Measurements from ENCODE around the gene TNFAIP8L1.

Gene TNFAIP8L1

DNA sequence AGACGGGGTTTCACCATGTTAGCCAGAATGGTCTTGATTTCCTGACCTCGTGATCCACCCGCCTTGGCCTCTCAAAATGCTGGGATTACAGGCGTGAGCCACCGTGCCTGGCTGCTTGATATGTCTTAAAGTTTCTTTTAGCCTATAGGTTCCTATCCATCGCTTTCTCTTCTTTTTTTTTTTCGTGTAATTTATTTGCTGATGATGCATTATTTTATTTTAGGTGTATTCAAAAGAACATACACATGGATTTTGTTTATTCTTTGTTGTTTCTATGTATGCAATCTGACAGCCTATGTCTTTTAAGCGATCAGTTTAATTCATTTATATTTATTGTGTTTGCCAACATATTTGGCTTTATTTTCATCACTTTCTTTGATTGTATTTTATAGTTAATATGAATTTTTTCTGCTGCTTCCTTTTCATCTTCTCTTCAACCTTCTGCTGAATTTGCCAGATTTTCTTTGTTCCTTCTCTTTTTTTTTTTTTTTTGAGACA lies 26.0 kb upstream of the TNFAIP8L1 start:
- DNase-seq, result no peak

DNA sequence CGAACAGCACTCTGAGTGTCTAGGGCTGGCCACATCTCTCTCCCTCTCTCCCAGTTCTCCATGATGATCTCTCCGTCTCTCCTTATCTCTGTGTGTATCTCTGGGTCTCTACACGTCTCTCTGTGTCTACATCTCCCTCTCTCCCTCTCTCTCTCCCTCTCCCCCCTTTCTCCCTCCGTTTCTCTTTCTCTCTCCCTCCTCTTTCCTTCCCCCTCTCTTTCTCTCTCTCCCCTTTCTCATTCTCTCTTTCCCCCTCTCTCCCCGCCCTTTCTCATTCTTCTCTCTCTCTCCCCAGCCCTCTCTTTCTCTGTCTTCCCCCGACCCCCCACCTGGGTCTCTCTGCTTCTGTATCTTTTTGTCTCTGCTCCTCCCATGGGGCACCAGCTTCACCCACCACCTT lies 21.3 kb upstream of the TNFAIP8L1 start:
- no peak for DNase-seq

DNA sequence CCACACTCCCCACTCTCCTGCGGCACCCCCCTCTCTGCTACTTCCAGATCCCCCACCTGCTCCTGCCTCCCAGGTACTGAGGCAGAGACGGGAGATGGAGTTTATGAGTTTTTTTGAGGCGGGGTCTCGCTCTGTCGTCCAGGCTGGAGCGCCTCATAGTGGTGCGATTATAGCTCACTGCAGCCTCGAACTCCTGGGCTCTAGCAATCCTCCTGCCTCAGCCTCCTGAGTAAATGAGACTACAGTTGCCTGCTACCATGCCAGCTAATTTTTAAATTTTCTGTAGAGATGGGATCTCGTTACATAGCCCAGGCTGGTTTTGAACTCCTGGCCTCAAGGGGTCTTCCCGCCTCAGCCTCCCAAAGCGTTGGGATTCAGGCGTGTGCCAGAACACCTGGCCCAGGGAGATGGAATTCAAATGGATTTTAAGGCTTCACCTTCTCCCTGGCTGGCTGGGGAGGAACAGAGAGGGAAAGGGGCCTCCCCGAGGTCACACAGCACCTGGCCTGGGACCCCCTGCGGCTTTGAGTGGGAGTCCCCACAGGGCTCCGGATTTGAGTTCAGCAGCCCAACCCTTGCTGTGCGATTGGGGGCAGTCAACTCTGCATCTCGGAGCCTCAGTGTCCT lies 19.5 kb upstream of the TNFAIP8L1 start:
- DNase-seq, result no peak

DNA sequence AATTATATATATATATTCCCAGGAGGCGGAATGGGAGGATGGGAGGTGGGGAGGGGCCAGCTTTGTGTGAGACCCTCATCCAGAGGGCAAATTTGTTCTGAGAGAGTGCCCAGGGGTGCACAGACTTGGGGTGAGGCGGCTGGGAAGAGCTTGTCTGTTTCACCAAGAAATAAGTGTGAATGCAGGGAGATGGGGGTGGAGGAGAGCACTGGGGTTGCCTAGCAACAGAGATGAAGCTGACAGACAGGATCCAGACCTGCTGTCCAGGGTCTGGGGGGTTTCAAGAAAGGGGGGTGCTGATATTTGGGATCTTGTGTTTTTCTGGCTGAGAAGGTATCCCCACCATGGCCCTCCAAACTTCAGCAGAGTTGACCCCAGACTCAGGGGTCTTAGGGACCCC lies 18.6 kb upstream of the TNFAIP8L1 start:
- DNase-seq, result no peak

DNA sequence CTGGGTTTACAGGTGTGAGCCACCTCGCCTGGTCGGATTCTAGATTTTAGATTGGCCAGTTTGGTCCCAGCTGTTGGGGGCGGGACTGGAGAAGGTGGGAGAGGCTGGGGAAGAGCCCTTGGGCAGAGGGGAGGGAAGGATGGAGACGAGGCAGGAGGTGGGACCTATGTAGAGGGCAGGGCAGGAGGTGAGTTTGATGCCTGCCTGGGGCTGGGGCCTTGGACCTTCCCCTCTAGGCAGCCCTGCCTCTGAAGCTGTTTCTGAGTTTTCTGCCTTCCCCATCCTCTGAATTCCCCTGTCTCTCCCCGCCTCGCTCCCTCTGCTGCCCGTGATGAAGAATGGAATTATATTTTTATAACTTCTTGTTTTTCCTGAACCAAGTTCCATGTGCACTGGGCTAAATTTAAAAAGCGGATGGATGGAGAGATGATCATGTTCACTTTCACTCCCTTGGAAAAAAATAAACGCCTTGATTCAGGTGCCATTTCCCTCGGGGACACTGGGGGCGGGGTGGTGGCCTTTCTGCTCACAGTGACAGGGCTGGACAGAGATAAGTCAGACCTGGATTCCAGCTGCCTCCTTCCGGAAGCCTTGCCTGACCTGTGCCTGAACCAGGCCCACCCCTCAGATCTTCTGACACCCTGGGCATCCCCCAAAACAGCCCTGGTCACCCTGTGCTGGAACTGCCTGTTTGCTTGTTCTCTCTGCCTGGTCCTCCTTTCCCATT lies 16.5 kb upstream of the TNFAIP8L1 start:
- DNase-seq, result no peak

DNA sequence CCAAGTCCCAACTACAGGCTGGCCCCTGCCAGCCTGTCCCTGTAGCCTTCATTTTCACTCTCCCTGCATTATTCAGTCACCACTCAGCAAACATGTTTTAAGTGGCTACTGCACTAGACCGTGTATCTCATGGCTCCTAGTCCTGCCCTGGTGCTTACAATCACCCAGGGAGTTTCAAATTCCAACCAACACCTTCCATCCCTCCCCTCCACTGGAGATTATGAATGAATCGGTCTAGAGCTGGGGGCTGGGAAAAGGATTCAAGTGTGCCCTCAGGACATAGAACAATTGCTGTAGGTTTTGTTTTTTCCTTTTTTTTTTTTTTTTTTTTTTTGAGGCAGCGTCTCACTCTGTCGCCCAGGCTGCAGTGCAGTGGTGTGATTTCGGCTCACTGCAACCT lies 15.0 kb upstream of the TNFAIP8L1 start:
- DNase-seq, result no peak

DNA sequence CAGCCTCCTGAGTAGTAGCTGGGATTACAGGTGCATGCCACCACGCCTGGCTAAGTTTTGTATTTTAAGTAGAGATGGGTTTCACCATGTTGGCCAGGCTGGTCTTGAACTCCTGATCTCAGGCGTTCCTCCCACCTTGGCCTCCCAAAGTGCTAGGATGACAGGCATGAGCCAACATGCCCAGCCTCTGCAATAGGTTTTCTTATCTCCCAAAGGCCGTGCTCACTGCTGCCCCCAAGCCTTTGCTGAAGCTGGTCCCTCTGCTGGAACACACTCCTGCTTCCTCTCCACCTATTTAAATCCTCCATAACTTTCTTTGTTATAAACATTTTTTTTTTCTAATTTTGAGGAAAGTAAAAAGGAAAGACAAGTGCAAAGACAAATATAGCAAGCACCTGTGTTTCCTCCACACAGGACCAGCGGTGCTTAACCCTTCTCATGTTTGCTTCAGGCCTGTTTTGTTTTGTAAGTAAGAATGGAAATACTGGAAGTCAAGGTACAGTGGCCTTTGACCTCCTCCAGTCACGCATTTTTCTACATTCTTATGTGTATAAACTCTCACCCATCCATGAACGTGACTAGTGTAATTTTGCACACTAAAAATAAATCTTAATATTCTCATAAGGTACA lies 14.5 kb upstream of the TNFAIP8L1 start:
- no peak for DNase-seq

DNA sequence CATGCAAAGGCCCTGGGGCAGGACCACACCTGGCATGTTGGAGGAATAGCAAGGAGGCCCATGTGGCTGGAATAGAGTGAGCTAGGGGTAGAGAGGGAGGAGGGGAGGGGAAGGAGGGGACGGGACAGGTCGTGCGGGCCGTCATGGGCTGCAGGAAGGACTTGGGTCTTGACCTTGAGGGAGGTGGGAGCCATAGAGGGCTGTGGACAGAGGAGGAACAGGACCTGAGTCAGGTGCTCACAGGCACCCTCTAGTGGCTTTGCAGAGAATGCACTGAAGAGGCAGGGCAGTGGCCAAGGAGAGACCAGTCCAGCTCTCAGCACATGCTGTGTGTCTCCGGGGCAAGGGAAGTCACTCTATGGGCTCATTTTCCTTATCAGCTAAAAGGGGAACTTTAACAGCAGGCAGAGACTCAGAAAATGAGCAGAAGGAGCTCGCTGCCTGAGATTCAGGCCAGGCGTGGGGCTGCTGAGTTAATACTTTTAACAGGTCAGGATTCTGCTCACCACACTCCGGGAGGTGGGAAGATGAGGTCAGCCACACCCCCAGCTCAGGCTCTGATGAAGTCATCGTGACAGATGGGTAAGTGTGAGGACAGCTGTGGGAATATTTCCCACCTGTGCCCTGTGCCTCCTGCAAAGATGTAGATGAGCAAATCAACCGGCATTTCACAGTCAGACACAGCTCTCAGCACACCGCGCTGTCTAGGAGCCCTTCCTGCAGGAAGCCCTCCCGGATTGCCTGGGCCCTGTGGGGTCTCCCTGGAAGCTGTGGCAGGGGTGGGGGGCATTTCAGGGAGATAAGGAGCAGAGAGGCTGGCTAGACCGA lies 6.0 kb upstream of the TNFAIP8L1 start:
- DNase-seq, result peak; percentile 56 to 58

DNA sequence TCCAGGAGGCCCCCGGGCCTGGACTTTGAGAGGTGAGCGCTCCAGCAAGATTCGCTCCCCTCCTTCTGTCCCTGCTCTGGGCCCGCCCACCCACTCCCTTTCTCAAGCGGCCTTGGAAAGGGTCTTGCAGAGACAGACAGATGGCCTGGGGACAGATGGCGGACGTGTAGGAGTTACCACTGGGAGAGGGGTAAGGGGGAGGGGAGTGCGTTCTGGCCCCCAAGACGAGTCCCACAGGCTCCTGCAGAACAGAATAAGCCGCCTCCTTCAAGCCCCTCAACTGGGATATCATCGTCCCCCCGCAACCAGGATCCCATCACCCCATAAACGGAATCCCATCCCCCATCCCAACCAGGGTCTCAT lies 3.6 kb upstream of the TNFAIP8L1 start:
- no peak for DNase-seq

DNA sequence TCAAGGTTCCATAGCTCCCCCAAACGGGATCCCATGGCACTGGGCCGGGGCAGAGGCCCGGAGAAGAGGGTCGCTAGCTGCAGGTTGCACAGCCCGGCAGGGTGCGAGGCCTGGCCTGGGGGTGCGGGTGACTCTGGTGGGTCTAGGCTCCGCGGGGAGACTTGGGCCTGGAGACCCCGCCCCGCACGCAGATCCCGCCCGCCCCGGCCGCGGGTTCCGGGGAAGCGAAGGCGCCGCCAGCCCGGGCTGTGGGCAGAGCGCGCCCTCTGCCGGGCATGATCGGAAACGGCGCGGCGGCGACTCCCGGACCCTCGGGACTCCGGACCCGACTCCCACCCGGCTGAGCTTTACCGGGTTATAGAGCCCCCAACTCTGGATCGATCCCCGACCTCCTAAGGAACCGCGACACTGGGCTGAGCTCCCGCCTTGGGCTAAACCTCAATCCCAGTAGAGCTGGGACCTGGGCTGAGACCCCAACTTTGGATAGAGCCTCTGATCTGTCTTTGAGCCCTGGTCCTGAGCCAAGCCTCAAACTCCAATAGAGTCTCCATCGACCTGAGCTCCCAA lies 3.1 kb upstream of the TNFAIP8L1 start:
- DNase-seq, result peak; percentile 84 to 87

DNA sequence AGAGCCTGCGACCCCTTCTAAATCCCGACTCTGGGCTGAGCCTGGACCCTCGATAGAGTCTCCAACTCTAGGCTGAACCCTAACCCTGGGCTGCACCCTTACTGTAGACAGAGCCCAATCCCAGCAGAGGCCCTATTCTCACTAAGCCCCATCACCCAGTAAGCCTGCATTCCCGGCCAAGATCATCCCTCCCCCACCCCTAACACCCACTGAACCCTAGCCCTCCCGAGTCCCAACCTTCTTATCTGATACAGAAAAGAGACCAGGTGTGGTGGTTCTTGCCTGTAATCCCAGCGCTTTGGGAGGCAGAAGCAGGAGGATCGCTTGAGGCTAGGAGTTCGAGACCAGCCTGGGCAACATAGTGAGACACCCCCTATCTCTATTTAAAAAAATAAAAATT lies 2.6 kb upstream of the TNFAIP8L1 start:
- no peak for DNase-seq

DNA sequence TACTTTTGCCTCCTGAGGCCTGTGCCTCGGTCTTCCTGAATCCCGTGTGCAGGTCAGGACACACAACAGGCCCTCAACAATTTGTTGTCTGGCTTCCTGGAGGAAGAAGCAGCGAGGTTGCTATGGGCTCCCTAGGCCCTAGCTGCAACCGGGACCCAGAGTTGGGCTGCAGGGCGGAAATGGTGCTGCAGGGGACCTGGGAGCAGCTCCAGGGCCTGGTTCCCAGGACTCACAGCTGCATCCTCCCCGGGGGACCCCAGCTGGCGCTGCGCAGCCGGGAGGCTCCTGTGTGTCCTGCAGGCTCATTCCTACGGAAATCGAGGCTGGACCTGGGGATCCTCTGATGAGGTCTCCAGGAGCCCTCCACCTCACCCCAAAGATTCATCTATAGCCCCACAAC lies 999 bp upstream of the TNFAIP8L1 start:
- DNase-seq, result no peak

DNA sequence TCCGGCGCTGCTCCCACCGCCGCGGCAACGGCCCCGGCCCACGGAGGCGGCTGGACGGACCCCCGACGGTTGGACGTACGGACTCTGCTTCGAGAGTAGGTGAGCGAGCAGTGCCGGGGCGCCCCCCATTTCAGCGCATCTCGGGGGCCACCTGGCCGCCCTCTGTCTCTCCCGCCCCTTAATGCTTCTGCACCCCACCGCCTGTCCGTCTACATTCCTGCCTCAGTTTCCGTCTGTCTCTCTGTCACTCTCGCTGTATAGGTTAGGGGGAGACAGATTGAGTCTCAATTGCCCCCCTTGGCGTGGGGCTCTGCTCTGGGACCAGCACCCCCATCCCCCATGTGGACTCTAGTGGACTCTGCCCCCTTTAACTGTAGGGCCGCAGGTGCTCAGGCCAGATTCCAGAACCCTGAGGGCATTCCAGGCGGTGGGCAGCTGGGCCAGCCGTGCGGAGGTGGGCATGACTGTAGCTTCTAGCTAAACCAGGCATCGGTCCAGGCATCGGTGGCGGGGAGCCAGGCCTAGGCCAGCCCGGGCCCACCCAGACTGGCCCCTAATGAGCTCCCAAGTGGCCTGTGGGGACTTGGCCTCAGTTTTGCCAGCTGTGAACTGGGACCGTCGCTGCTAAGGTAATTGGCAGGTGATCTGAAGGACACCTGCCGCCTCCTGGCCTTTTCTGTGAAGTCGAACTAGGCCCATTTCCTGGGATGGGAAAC lies 373 bp downstream of the TNFAIP8L1 start:
- DNase-seq, result no peak

DNA sequence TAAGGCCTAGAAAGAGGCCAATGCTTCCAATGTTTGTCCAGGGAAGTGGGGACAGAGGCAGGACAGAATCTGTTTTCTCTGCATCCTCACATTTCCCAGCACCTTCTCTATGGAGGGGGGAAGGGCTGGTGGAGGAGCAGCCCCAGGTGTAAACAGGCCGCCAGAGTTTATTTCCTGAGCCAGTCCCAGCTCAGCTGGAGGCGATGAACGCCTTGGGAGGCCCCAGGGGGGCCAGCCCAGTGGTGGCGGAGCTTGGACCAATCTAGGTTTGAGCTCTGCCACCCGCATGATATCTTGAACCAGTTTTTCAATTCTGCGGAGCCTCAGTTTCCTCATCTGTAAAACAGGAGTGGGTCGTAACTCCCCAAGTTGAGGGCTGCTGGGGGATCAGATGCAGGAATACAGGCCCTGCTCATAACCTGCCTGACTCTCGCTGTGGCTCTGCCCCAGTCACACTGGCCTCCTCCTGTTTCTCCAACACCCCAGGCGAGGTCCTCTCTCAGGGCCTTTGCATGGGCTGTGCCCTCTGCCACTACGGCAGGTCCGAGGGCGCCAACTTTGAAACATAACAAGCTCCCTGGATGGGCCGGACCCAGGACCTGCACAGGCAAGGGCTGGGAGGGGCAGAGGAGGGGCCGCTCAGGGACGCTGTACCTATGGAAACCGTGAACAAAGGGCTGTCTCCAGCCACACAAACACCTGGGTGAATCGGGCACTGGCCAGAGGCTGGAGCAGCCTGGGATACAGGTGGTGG lies 1.1 kb downstream of the TNFAIP8L1 start:
- no peak for DNase-seq

DNA sequence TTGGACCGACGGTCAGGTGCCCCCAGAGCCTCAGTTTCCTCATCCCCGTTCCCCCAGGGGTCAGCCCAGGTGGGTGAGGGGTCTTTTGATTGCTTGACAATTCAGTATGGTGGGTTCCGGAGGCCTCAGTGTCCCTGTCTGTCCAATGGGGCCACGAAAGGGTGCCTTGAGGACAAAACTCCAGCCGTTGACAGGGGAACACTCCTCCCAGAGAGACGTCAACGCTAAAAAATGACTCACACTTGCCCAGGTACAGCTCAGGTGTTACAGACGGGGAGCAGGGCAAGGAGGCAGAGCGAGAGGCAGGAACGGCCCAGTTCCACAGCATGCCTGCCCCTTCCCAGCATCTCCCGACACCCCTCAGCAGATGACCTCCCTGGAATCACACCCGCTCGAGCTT lies 1.8 kb downstream of the TNFAIP8L1 start:
- DNase-seq, result no peak

DNA sequence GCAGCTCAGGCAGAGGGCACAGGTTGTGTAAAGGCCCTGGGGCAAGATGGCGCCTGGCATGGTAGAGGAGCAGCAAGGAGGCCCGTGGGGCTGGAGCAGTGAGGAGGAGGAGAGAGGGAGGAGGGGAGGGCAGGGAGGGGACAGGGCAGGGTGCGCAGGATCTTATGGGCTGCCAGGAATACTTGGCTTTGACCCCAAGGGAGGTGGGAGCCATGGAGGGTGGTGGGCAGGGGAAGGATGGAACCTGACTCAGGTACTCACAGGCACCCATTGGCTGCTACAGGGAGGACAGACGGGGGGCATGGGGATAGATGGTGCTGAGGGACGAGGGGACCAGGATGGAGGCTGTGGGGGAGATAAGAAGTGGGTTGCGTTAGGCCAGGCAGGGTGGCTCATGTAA lies 3.3 kb downstream of the TNFAIP8L1 start:
- no peak for DNase-seq

DNA sequence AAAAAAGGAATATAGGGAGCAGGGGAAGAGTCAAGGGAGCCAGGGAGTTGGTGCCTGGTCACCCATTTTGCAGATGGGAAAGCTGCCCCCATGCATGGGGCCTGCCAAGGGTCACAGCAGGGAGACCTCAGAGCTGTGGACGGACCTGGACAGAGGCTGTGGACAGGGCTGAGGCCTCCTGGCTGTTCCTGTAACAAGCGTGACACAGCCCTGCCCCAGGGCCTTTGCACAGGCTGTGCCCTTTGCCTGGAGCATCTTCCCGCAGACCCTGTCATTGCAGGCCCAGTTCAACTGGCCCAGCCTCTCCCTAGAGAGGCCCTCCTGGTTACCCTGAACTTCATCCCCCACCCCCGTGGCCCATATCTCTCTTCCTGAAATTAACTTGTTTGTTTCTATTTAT lies 6.4 kb downstream of the TNFAIP8L1 start:
- no peak for DNase-seq

DNA sequence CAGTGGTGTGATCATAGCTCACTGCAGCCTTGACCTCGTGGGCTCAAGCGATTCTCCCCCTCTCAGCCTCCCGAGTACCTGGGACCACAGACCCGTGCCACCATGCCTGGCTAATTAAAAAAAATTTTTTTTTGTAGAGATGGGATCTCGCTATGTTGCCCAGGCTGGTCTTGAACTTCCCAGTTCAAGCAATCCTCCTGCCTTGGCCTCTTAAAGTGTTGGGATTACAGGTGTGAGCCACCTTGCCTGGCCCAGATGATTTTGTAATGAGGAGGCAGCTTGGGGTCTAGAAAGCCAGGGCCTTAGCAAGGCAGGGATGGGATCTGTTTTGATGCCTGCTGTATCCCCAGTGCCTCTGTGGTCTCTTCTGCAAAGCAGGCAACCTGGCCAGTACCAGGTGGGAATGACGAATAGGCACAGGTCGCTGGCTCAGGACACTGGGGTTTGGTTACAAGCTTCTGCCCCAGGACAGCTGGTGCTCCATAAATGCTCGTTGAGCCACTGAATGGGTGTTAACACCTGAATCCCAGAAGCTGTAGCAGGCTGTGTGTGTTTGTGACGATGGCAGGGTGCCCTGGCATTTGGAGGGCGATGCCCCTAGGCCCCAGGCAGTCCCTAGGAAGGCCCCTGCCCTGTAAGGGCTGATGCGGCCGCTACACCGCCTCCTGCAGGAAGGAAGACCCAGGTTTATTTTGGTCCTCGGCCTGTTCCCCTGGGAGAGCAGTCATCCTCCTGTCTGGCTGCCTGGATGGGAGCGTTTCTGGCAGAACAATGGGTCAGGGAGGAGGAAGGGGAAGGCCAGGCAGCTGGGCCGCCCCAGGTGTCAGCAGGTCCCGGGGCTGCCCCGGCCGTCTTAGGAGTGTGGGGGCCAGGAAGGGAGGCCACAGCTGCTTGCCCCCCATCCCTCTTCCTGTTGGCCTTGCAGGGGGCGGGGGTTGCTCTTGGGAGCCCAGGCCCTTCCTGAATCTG lies 8.6 kb downstream of the TNFAIP8L1 start:
- no peak for DNase-seq

DNA sequence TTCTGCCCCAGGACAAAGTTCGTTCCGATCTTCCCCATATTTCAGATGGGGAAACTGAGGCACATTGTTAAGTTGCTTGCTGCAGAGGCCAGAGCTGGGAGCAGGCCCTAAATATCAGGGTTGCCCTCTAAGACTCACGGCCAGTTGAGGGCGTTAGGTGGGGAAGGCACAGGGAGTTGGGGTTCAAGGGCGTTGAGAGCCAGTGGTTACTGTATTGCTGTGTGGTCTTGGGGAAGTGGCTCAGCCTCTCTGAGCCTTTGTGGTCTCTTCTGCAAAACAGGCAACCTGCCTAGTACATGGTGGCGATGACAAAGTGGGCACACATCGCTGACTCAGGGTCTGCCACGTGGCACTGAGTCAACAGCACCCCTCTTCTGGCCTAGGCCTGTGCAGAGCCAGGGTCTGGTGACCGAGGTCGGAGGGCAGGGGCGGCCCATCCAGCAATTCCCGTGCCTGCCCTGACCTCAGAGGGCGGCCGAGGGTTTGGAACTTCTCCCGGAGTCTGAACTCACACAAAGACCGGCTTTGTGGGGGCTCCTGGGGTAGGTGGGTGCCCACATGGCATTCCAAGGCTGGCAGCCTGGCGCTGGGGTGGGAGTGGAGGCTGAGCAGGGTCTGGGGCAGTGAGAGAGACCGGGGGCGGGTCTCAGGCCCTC lies 10.2 kb downstream of the TNFAIP8L1 start:
- no peak for DNase-seq

DNA sequence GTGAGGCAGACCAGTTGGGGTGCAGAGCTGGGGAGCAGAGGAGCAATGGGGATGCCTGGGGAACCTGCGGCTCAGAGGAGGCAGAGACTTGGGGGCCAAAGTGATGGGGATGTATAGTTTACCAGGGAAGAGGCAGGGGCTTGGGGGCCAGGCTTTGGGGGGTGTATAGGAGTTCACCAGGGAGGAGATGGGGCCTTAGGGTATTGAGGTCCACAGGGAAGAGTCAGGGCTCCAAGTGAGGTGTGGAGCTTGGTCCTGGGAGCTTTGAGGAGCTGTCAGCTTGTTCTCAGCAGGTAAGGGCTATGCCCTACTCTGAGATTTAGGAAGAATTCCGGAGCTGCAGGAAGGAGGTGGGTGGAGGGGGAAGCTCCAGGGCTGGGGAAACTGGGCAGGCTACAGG lies 10.8 kb downstream of the TNFAIP8L1 start:
- no peak for DNase-seq

All from stimulated activated CD4-positive, alpha-beta T cell treated with anti-CD3 and anti-CD28 coated beads, Interleukin-2, amount 100 ng/mL, for 24 hours (primary cell).